H1 (cell line): ENCODE data around the gene LINC01488. TPM values are rescaled to one million over a fixed set of nuclear protein-coding genes. Genes with fewer than 3 reads are reported as not detected.

Experiments used
- CTCF ChIA-PET: fragments of 300-600 bp; sonication (Branson Sonifier 250); formaldehyde crosslinking; loops from one replicate; lab custom pipeline; 2021; ENCODE audit not compliant: partially characterized antibody; lab: Charles Lee
- POLR2A ChIA-PET: fragments of 300-600 bp; sonication (Branson Sonifier 250); formaldehyde crosslinking; loops from one replicate; lab custom pipeline; 2021; ENCODE audit warnings: inconsistent platforms; ENCODE audit not compliant: partially characterized antibody; lab: Charles Lee
- DNase-seq, 2 experiments: peaks; one replicate each; pipeline versions ENCODE4 v3.0.0 to v3.0.0-alpha.2; 2010 to 2022; ENCODE audit warnings: low spot score in 2 of 2, low read depth in 1 of 2, mixed read lengths in 1 of 2
- FAIRE-seq: peaks from 2 replicates; lab custom pipeline; 2011; peaks lifted over from hg19 to GRCh38; lab: Jason Lieb, UNC
- H2AFZ ChIP-seq: 2 replicates; pipeline ENCODE4 v1.8.1; 2012; ENCODE audit warnings: low read length, inconsistent platforms
- H2AK5ac ChIP-seq: 2 replicates; pipeline ENCODE4 v1.6.1; 2013; ENCODE audit warnings: low read depth, low read length
- H2BK120ac ChIP-seq: replicated peaks from 2 replicates; pipeline ENCODE3; 2013; ENCODE audit warnings: low read depth, low read length, inconsistent platforms
- H2BK12ac ChIP-seq: 2 replicates; pipeline ENCODE4 v1.6.1; 2013; ENCODE audit warnings: low read depth, low read length
- H2BK15ac ChIP-seq: 2 replicates; pipeline ENCODE4 v1.6.1; 2013; ENCODE audit warnings: low read length
- H2BK20ac ChIP-seq: 2 replicates; pipeline ENCODE4 v1.6.1; 2013; ENCODE audit warnings: low read length
- H2BK5ac ChIP-seq: 2 replicates; pipeline ENCODE4 v1.6.1; 2013; ENCODE audit warnings: low read depth, low read length
- H3K14ac ChIP-seq: 2 replicates; pipeline ENCODE4 v1.6.1; 2013; ENCODE audit warnings: inconsistent platforms; ENCODE audit not compliant: insufficient read length
- H3K18ac ChIP-seq: 2 replicates; pipeline ENCODE4 v1.6.1; 2013; ENCODE audit warnings: low read length; ENCODE audit errors: extremely low read depth
- H3K23ac ChIP-seq: 2 replicates; pipeline ENCODE4 v1.6.1; 2013; ENCODE audit warnings: inconsistent platforms; ENCODE audit not compliant: insufficient read length
- H3K23me2 ChIP-seq: 2 replicates; pipeline ENCODE4 v1.6.1; 2013; ENCODE audit warnings: low read depth, low read length
- H3K27ac ChIP-seq: 2 replicates; pipeline ENCODE4 v1.6.1; 2011; ENCODE audit warnings: low read depth, low read length, inconsistent platforms
- H3K27me3 ChIP-seq, 4 experiments: replicated peaks in 1 of 4; 1 replicate in 1 of 4; 2 replicates in 3 of 4; pipeline versions ENCODE4 v1.6.1 to v1.8.1; 2011 to 2013; ENCODE audit warnings: low read length in 3 of 4, mild to moderate bottlenecking in 3 of 4, inconsistent platforms in 2 of 4, mixed read lengths in 2 of 4, moderate library complexity in 1 of 4; ENCODE audit not compliant: control insufficient read depth in 3 of 4, insufficient read depth in 3 of 4; ENCODE audit errors: extremely low read depth in 1 of 4
- H3K36me3 ChIP-seq, 4 experiments: 2 replicates each; pipeline versions ENCODE4 v1.6.1 to v1.8.1; 2011 to 2013; ENCODE audit warnings: mild to moderate bottlenecking in 4 of 4, low read length in 3 of 4, moderate library complexity in 2 of 4, control low read depth in 1 of 4, inconsistent platforms in 1 of 4; ENCODE audit not compliant: insufficient read depth in 4 of 4, control insufficient read depth in 2 of 4
- H3K4ac ChIP-seq: replicated peaks from 2 replicates; pipeline ENCODE3; 2013; ENCODE audit warnings: low read length, low read depth, mixed read lengths, inconsistent platforms; ENCODE audit not compliant: insufficient read length
- H3K4me1 ChIP-seq, 4 experiments: replicated peaks in 1 of 4; 1 replicate in 1 of 4; 2 replicates in 3 of 4; pipeline versions ENCODE4 v1.6.1 to v1.8.1; 2011 to 2013; ENCODE audit warnings: low read length in 3 of 4, inconsistent platforms in 2 of 4, mixed read lengths in 1 of 4; ENCODE audit not compliant: insufficient read depth in 4 of 4, control insufficient read depth in 3 of 4
- H3K4me2 ChIP-seq, 2 experiments: 2 replicates each; pipeline versions ENCODE4 v1.6.1 to v1.8.1; 2011 to 2013; ENCODE audit warnings: low read depth in 2 of 2, low read length in 2 of 2, control low read depth in 1 of 2, inconsistent platforms in 1 of 2, mild to moderate bottlenecking in 1 of 2; ENCODE audit not compliant: insufficient read depth in 1 of 2
- H3K4me3 ChIP-seq, 4 experiments: fragments of 200-600, 300-600 bp in 1 of 4; sonication (generic), shearing (Covaris generic), sonication (Bioruptor Twin) in 1 of 4; 2 replicates each; pipeline versions ENCODE4 v1.5.1 to v1.8.1; 2011 to 2016; ENCODE audit warnings: low read length in 4 of 4, low read depth in 3 of 4, control low read depth in 2 of 4, inconsistent platforms in 2 of 4, mild to moderate bottlenecking in 2 of 4, mixed read lengths in 1 of 4, moderate library complexity in 1 of 4; ENCODE audit not compliant: insufficient read depth in 2 of 4; ENCODE audit errors: extremely low read depth in 1 of 4
- H3K56ac ChIP-seq: replicated peaks from 2 replicates; pipeline ENCODE3; 2013; ENCODE audit warnings: low read depth, mild to moderate bottlenecking, mixed read lengths, low read length, inconsistent platforms; ENCODE audit not compliant: insufficient read length
- H3K79me1 ChIP-seq: 2 replicates; pipeline ENCODE4 v1.6.1; 2013; ENCODE audit warnings: low read depth, low read length, control low read depth
- H3K79me2 ChIP-seq, 2 experiments: 2 replicates each; pipeline versions ENCODE4 v1.6.1 to v1.8.1; 2012 to 2013; ENCODE audit warnings: low read length in 2 of 2, mild to moderate bottlenecking in 2 of 2, inconsistent platforms in 1 of 2; ENCODE audit not compliant: insufficient read depth in 2 of 2, control insufficient read depth in 1 of 2
- H3K9ac ChIP-seq, 4 experiments: replicated peaks in 1 of 4; 1 replicate in 1 of 4; 2 replicates in 3 of 4; pipeline versions ENCODE4 v1.6.1 to v1.8.1; 2011 to 2013; ENCODE audit warnings: low read depth in 3 of 4, low read length in 3 of 4, control low read depth in 2 of 4, mild to moderate bottlenecking in 2 of 4, moderate library complexity in 2 of 4, inconsistent platforms in 1 of 4; ENCODE audit errors: extremely low read depth in 1 of 4
- H3K9me3 ChIP-seq, 2 experiments: 2 replicates each; pipeline versions ENCODE4 v1.6.1 to v1.8.1; 2012 to 2013; ENCODE audit warnings: mild to moderate bottlenecking in 2 of 2, moderate library complexity in 2 of 2, control low read depth in 1 of 2, inconsistent platforms in 1 of 2, low read depth in 1 of 2, low read length in 1 of 2, mixed read lengths in 1 of 2; ENCODE audit not compliant: insufficient read depth in 2 of 2
- H4K20me1 ChIP-seq, 2 experiments: replicated peaks in 1 of 2; 2 replicates each; pipeline versions ENCODE3 to v1.8.1; 2011 to 2013; ENCODE audit warnings: inconsistent platforms in 2 of 2, low read length in 2 of 2, mild to moderate bottlenecking in 1 of 2; ENCODE audit not compliant: insufficient read depth in 2 of 2, control insufficient read depth in 1 of 2
- H4K5ac ChIP-seq: 2 replicates; pipeline ENCODE4 v1.6.1; 2013; ENCODE audit warnings: low read length, low read depth, mixed read lengths, inconsistent platforms; ENCODE audit not compliant: insufficient read length
- H4K8ac ChIP-seq: 2 replicates; pipeline ENCODE4 v1.8.0; 2013; ENCODE audit warnings: mild to moderate bottlenecking, moderate library complexity, low read length, inconsistent platforms; ENCODE audit not compliant: insufficient read depth; ENCODE audit errors: extremely low read depth
- H4K91ac ChIP-seq: replicated peaks from 2 replicates; pipeline ENCODE3; 2013; ENCODE audit warnings: low read length, mixed read lengths, inconsistent platforms; ENCODE audit not compliant: insufficient read length
- BACH1 ChIP-seq: IDR thresholded peaks from 2 replicates; pipeline ENCODE4 v1.6.1; 2012; ENCODE audit warnings: low read length, improper control_type of control experiment
- EGR1 ChIP-seq: IDR thresholded peaks from 2 replicates; pipeline ENCODE4 v1.6.1; 2011; ENCODE audit warnings: low read depth, low read length, borderline replicate concordance
- MAFK ChIP-seq: IDR thresholded peaks from 2 replicates; pipeline ENCODE4 v1.6.1; 2012; ENCODE audit warnings: low read depth, mild to moderate bottlenecking, improper control_type of control experiment, low read length
- RFX5 ChIP-seq: IDR thresholded peaks from 2 replicates; pipeline ENCODE4 v1.6.1; 2011; ENCODE audit warnings: low read depth, low read length, improper control_type of control experiment, borderline replicate concordance
- RNF2 ChIP-seq: fragments of 200-900, 300-1000 bp; sonication (generic); IDR thresholded peaks from 2 replicates; pipeline ENCODE4 v1.7.1; 2016; ENCODE audit warnings: borderline replicate concordance, low read depth, mild to moderate bottlenecking, antibody characterized with exemption, low read length; ENCODE audit not compliant: poor library complexity, severe bottlenecking; ENCODE audit errors: missing control alignments
- SIRT6 ChIP-seq: IDR thresholded peaks from one replicate; pipeline ENCODE4 v1.7.1; 2012; ENCODE audit warnings: low read length, inconsistent platforms
- SIX5 ChIP-seq: IDR thresholded peaks from 2 replicates; pipeline ENCODE4 v1.6.1; 2011; ENCODE audit warnings: mild to moderate bottlenecking, low read depth, low read length
- WGBS, 2 experiments: shearing (Covaris generic) in 1 of 2; methylation state at CpG; one replicate each; pipeline versions ENCODE4 v1.1.6 to v1.1.7; 2013 to 2015; ENCODE audit warnings: low lambda C conversion rate in 2 of 2, mixed read lengths in 2 of 2, inconsistent platforms in 1 of 2, low coverage in 1 of 2, missing lambda C conversion rate in 1 of 2; ENCODE audit not compliant: insufficient replicate concordance in 2 of 2, insufficient coverage in 1 of 2, insufficient read length in 1 of 2; ENCODE audit errors: extremely low coverage in 1 of 2, missing lambda C conversion rate in 1 of 2; 5-methylcytosine and 5-hydroxymethylcytosine counted together
- polyA plus RNA-seq, 7 experiments: library from polyadenylated mRNA; depleted of rRNA in 3 of 7; stranded (reverse) in 5 of 7; unstranded in 2 of 7; fragments of >200 nt in 5 of 7; fragments of 200-250 nt in 2 of 7; gene quantifications; 1 replicate in 5 of 7; 2 replicates in 1 of 7; 4 replicates in 1 of 7; pipeline versions ENCODE4 v1.2.1 to v1.2.3, GENCODE V29; 2011 to 2013; ENCODE audit warnings: missing spikeins in 2 of 7, mixed read lengths in 2 of 7
- total RNA-seq: library from RNA; stranded (reverse); fragmentation: NEBNext Ultra II Directional; extraction: Animal tissue kit (Norgen Biotek cat#: 25700); gene quantifications from 2 replicates; pipeline ENCODE4 v1.2.1, GENCODE V29; 2021
- TF ChIP-seq, protein P1 (sequence below): IDR thresholded peaks from 2 replicates; pipeline ENCODE4 v1.6.1; 2011; ENCODE audit warnings: low read length, improper control_type of control experiment

The LINC01488 gene
- total and polyA plus RNA-seq, 2 of the 8 experiments (the other 6 are each of a cell fraction or from before 2014, with no cell fraction given), result not detected

DNA sequence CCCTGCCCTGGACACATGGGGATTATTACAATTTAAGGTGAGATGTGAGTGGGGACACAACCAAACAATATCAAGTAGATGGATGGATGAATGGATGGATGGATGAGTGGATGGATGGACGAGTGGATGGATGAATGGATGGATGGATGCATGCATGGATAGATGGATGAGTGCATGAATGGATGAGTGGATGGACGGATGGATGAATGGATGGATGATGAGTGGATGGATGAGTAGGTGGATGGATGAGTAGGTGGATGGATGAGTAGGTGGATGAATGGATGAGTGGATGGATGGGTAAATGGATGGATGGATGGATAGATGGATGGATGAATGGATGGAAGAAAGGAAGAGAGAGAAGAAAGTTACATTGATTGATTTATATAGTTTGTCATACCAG lies 859 bp downstream of the LINC01488 start:
- H2BK12ac ChIP-seq, result peak overlapping the region; percentile 50; the same call in 1 of the 2 replicates
- no peak overlapping the region for H4K91ac ChIP-seq
- peaks cover 7% of the 10 kb centered on the region; the same call in 1 of the 2 replicates for H3K23me2 ChIP-seq
- no peak overlapping the region for H3K27ac ChIP-seq
- peaks cover 0 to 15% (median 6%) of the 10 kb centered on the region in 4 experiments; a peak in 4 of 7 replicates for H3K4me1 ChIP-seq
- CTCF ChIA-PET, result interaction anchor here (0.8 kb wide), 1 partner anchor 149 kb away, joined by 3 read pairs; no protein-coding TSS in a partner anchor
- no peaks in the 10 kb centered on the region for H3K79me2 ChIP-seq
- H2BK5ac ChIP-seq, result no peak overlapping the region
- H3K9me3 ChIP-seq, result no peaks in the 10 kb centered on the region
- no peak for DNase-seq
- no peak overlapping the region for H4K8ac ChIP-seq
- POLR2A ChIA-PET, result no interaction called here
- no peak overlapping the region for H3K14ac ChIP-seq
- no peak overlapping the region for H3K9ac ChIP-seq
- H4K20me1 ChIP-seq, result no peaks in the 10 kb centered on the region
- TF ChIP-seq RNF2 (no peak), BACH1 (no peak), SIX5 (no peak), RFX5 (no peak), SIRT6 (no peak), EGR1 (no peak), MAFK (no peak)
- TF ChIP-seq, protein P1, sequence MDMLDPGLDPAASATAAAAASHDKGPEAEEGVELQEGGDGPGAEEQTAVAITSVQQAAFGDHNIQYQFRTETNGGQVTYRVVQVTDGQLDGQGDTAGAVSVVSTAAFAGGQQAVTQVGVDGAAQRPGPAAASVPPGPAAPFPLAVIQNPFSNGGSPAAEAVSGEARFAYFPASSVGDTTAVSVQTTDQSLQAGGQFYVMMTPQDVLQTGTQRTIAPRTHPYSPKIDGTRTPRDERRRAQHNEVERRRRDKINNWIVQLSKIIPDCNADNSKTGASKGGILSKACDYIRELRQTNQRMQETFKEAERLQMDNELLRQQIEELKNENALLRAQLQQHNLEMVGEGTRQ, result no peak
- H2BK120ac ChIP-seq, result no peak overlapping the region
- WGBS, 2 experiments, result 91% methylated on average over 2 of the region's 2 CpGs; no CpG with 5 or more reads in 1 of the 2 experiments
- H2AK5ac ChIP-seq, result 0 out of 2 replicates have a peak overlapping the region, but pooled peaks have one; percentile 24
- no peak overlapping the region for H3K4me2 ChIP-seq
- H3K23ac ChIP-seq, result no peak overlapping the region
- H4K5ac ChIP-seq, result no peak overlapping the region
- H3K36me3 ChIP-seq, result no peaks in the 10 kb centered on the region
- no peak overlapping the region for H2AFZ ChIP-seq
- H3K56ac ChIP-seq, result no peak overlapping the region
- FAIRE-seq, result no peak
- H3K27me3 ChIP-seq, result peaks cover 0 to 3% (median 0%) of the 10 kb centered on the region in 4 experiments; a peak in 2 of 7 replicates
- H3K4me3 ChIP-seq, result no peak overlapping the region
- H3K79me1 ChIP-seq, result no peaks in the 10 kb centered on the region
- no peak overlapping the region for H3K4ac ChIP-seq
- H2BK15ac ChIP-seq, result no peak overlapping the region
- H3K18ac ChIP-seq, result no peak overlapping the region; the same call in 1 of the 2 replicates
- no peak overlapping the region for H2BK20ac ChIP-seq
